ENCODE measurements around the gene MTREX.

The MTREX gene

DNA sequence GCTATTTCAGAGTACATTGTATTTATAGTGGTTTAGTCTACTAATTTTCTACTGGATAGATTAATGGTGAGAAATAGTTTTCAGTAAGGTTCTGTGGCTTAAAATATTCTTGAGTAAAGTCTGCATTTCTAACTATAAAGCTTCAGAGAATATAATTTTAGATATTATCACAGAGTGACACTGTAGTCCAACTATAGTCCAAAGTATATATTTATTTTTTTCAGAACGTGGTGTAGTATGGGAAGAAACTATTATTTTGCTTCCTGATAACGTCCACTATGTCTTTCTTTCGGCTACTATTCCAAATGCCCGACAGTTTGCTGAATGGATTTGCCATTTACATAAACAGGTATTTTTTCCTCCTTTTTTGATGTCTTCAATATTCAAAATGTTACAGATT, 35.3 kb downstream of the MTREX start:
- Histone ChIP-seq H3K27me3 (ENCODE audit: control insufficient read depth in 5 of 5, insufficient read depth in 4 of 5, low read length in 5 of 5) (no peaks in the 10 kb centered on the region), H3K4me1 (ENCODE audit: control insufficient read depth in 5 of 5, insufficient read depth in 5 of 5, low read length in 5 of 5) (peaks cover 0 to 5% (median 0%) of the 10 kb centered on the region in 5 donors), H3K9ac (ENCODE audit: low read length in 5 of 5) (no peak overlapping the region), H3K4me3 (ENCODE audit: low read depth in 1 of 5, low read length in 5 of 5) (no peak overlapping the region), H3K9me3 (ENCODE audit: control insufficient read depth in 5 of 5, low read length in 5 of 5) (no peaks in the 10 kb centered on the region), H3K27ac (ENCODE audit: low read depth, low read length) (no peak overlapping the region), H3K36me3 (ENCODE audit: control insufficient read depth in 5 of 5, insufficient read depth in 5 of 5, low read length in 5 of 5) (peaks cover 21 to 42% (median 36%) of the 10 kb centered on the region in 5 donors)

- H3K9ac ChIP-seq (ENCODE audit: low read length in 5 of 5) = no peak overlapping the region
- peaks cover 0 to 5% (median 0%) of the 10 kb centered on the region in 5 donors for H3K4me1 ChIP-seq (ENCODE audit: control insufficient read depth in 5 of 5, insufficient read depth in 5 of 5, low read length in 5 of 5)
- no peaks in the 10 kb centered on the region for H3K9me3 ChIP-seq (ENCODE audit: control insufficient read depth in 5 of 5, low read length in 5 of 5)
- H3K27me3 ChIP-seq (ENCODE audit: control insufficient read depth in 5 of 5, insufficient read depth in 4 of 5, low read length in 5 of 5) = no peaks in the 10 kb centered on the region
- no peak overlapping the region for H3K27ac ChIP-seq (ENCODE audit: low read depth, low read length)
- no peak overlapping the region for H3K4me3 ChIP-seq (ENCODE audit: low read depth in 1 of 5, low read length in 5 of 5)
- H3K36me3 ChIP-seq (ENCODE audit: control insufficient read depth in 5 of 5, insufficient read depth in 5 of 5, low read length in 5 of 5) = peaks cover 24 to 44% (median 41%) of the 10 kb centered on the region in 5 donors
These were observed 35.8 kb downstream of the MTREX start for GRCh38 chr5:55343609-55344008.

DNA sequence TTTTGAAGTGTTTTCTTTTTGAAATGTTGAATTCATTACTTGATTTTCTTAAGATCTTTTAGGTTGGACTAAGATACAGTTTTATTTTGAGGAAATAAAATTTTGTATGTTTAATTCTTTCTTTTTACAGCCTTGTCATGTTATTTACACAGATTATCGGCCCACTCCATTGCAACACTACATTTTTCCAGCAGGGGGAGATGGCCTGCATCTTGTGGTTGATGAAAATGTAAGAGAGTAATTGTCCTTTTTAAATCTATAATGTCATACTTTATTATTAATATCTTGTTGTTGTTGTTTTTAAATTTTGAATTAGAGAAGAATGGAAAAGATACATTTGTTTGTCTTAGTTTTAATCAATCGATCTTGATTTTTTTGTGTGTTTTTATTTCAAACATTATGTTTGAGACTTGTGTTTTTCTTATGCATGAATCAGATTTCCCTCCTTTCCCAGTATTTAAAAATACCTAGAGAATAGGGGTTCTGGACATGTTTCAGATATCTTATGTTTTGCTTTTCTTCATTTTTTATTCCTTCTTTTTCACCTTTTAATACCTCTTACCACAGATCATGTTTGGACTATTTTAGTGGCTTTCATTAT, 36.7 kb downstream of the MTREX start:
- H3K27ac ChIP-seq (ENCODE audit: low read depth, low read length) = no peak overlapping the region
- no peak overlapping the region for H3K4me3 ChIP-seq (ENCODE audit: low read depth in 1 of 5, low read length in 5 of 5)
- H3K9me3 ChIP-seq (ENCODE audit: control insufficient read depth in 5 of 5, low read length in 5 of 5) = no peaks in the 10 kb centered on the region
- H3K9ac ChIP-seq (ENCODE audit: low read length in 5 of 5) = no peak overlapping the region
- peaks cover 0 to 5% (median 0%) of the 10 kb centered on the region in 5 donors for H3K4me1 ChIP-seq (ENCODE audit: control insufficient read depth in 5 of 5, insufficient read depth in 5 of 5, low read length in 5 of 5)
- H3K36me3 ChIP-seq (ENCODE audit: control insufficient read depth in 5 of 5, insufficient read depth in 5 of 5, low read length in 5 of 5) = peaks cover 26 to 50% (median 47%) of the 10 kb centered on the region in 5 donors
- H3K27me3 ChIP-seq (ENCODE audit: control insufficient read depth in 5 of 5, insufficient read depth in 4 of 5, low read length in 5 of 5) = no peaks in the 10 kb centered on the region

DNA sequence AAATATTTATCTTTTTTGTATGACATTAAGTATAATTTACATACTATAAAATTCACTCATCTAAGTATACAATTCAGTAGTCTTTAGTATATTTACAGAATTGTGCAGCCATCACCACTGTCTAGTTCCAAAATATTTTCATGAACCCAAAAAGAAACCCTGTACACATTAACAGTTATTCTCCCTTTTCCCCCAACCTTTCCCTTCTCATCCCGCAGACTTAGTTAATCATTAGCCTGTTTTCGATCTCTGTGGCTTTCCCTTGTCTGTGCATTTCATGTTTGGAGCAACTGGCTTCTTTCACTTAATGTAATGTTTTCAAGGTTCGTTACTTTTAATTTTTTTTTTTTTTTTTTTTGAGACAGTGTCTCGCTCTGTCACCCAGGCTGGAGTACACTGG, 37.5 kb downstream of the MTREX start:
- H3K36me3 ChIP-seq (ENCODE audit: control insufficient read depth in 5 of 5, insufficient read depth in 5 of 5, low read length in 5 of 5) = peaks cover 34 to 56% (median 54%) of the 10 kb centered on the region in 5 donors
- H3K4me1 ChIP-seq (ENCODE audit: control insufficient read depth in 5 of 5, insufficient read depth in 5 of 5, low read length in 5 of 5) = peaks cover 0 to 5% (median 0%) of the 10 kb centered on the region in 5 donors
- H3K27ac ChIP-seq (ENCODE audit: low read depth, low read length) = no peak overlapping the region
- H3K4me3 ChIP-seq (ENCODE audit: low read depth in 1 of 5, low read length in 5 of 5) = no peak overlapping the region
- no peak overlapping the region for H3K9ac ChIP-seq (ENCODE audit: low read length in 5 of 5)
- H3K27me3 ChIP-seq (ENCODE audit: control insufficient read depth in 5 of 5, insufficient read depth in 4 of 5, low read length in 5 of 5) = no peaks in the 10 kb centered on the region
- H3K9me3 ChIP-seq (ENCODE audit: control insufficient read depth in 5 of 5, low read length in 5 of 5) = no peaks in the 10 kb centered on the region

DNA sequence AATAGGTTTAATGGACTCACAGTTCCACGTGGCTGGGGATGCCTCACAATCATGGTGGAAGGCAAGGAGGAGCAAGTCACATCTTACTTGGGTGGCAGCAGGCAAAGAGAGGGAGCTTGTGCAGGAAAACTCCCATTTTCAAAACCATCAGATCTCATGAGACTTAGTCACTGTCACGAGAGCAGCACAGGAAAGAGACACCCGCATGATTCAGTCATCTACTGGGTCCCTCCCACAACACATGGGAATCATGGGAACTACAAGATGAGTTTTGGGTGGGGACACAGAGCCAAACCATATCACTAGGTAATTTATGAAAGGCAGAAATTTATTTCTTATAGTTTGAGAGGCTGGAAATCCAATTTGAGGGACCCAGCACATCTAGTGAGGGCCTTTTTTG, 40.0 kb downstream of the MTREX start:
- no peak overlapping the region for H3K9ac ChIP-seq (ENCODE audit: low read length in 5 of 5)
- H3K4me1 ChIP-seq (ENCODE audit: control insufficient read depth in 5 of 5, insufficient read depth in 5 of 5, low read length in 5 of 5) = no peaks in the 10 kb centered on the region
- no peak overlapping the region for H3K27ac ChIP-seq (ENCODE audit: low read depth, low read length)
- H3K36me3 ChIP-seq (ENCODE audit: control insufficient read depth in 5 of 5, insufficient read depth in 5 of 5, low read length in 5 of 5) = peaks cover 35 to 67% (median 53%) of the 10 kb centered on the region in 5 donors
- no peak overlapping the region for H3K4me3 ChIP-seq (ENCODE audit: low read depth in 1 of 5, low read length in 5 of 5)
- no peaks in the 10 kb centered on the region for H3K9me3 ChIP-seq (ENCODE audit: control insufficient read depth in 5 of 5, low read length in 5 of 5)
- H3K27me3 ChIP-seq (ENCODE audit: control insufficient read depth in 5 of 5, insufficient read depth in 4 of 5, low read length in 5 of 5) = no peaks in the 10 kb centered on the region

GRCh38 chr5:55350754-55351153, 43.0 kb downstream of the MTREX start:
- H3K9ac ChIP-seq (ENCODE audit: low read length in 5 of 5) = no peak overlapping the region
- no peaks in the 10 kb centered on the region for H3K9me3 ChIP-seq (ENCODE audit: control insufficient read depth in 5 of 5, low read length in 5 of 5)
- H3K27ac ChIP-seq (ENCODE audit: low read depth, low read length) = no peak overlapping the region
- H3K27me3 ChIP-seq (ENCODE audit: control insufficient read depth in 5 of 5, insufficient read depth in 4 of 5, low read length in 5 of 5) = no peaks in the 10 kb centered on the region
- H3K4me1 ChIP-seq (ENCODE audit: control insufficient read depth in 5 of 5, insufficient read depth in 5 of 5, low read length in 5 of 5) = no peaks in the 10 kb centered on the region
- H3K4me3 ChIP-seq (ENCODE audit: low read depth in 1 of 5, low read length in 5 of 5) = no peak overlapping the region
- peaks cover 52 to 83% (median 62%) of the 10 kb centered on the region in 5 donors for H3K36me3 ChIP-seq (ENCODE audit: control insufficient read depth in 5 of 5, insufficient read depth in 5 of 5, low read length in 5 of 5)

GRCh38 chr5:55356896-55357295, 49.1 kb downstream of the MTREX start:
- H3K4me3 ChIP-seq (ENCODE audit: low read depth in 1 of 5, low read length in 5 of 5) = no peak overlapping the region
- H3K9ac ChIP-seq (ENCODE audit: low read length in 5 of 5) = no peak overlapping the region
- peaks cover 34 to 75% (median 60%) of the 10 kb centered on the region in 5 donors for H3K36me3 ChIP-seq (ENCODE audit: control insufficient read depth in 5 of 5, insufficient read depth in 5 of 5, low read length in 5 of 5)
- H3K27ac ChIP-seq (ENCODE audit: low read depth, low read length) = no peak overlapping the region
- H3K9me3 ChIP-seq (ENCODE audit: control insufficient read depth in 5 of 5, low read length in 5 of 5) = no peaks in the 10 kb centered on the region
- no peaks in the 10 kb centered on the region for H3K4me1 ChIP-seq (ENCODE audit: control insufficient read depth in 5 of 5, insufficient read depth in 5 of 5, low read length in 5 of 5)
- H3K27me3 ChIP-seq (ENCODE audit: control insufficient read depth in 5 of 5, insufficient read depth in 4 of 5, low read length in 5 of 5) = no peaks in the 10 kb centered on the region

GRCh38 chr5:55360190-55360589, 52.4 kb downstream of the MTREX start:
- no peak overlapping the region for H3K9ac ChIP-seq (ENCODE audit: low read length in 5 of 5)
- H3K27ac ChIP-seq (ENCODE audit: low read depth, low read length) = no peak overlapping the region
- no peaks in the 10 kb centered on the region for H3K27me3 ChIP-seq (ENCODE audit: control insufficient read depth in 5 of 5, insufficient read depth in 4 of 5, low read length in 5 of 5)
- H3K4me3 ChIP-seq (ENCODE audit: low read depth in 1 of 5, low read length in 5 of 5) = no peak overlapping the region
- H3K36me3 ChIP-seq (ENCODE audit: control insufficient read depth in 5 of 5, insufficient read depth in 5 of 5, low read length in 5 of 5) = peaks cover 26 to 47% (median 40%) of the 10 kb centered on the region in 5 donors
- no peaks in the 10 kb centered on the region for H3K9me3 ChIP-seq (ENCODE audit: control insufficient read depth in 5 of 5, low read length in 5 of 5)
- H3K4me1 ChIP-seq (ENCODE audit: control insufficient read depth in 5 of 5, insufficient read depth in 5 of 5, low read length in 5 of 5) = no peaks in the 10 kb centered on the region

- peaks cover 18 to 32% (median 27%) of the 10 kb centered on the region in 5 donors for H3K36me3 ChIP-seq (ENCODE audit: control insufficient read depth in 5 of 5, insufficient read depth in 5 of 5, low read length in 5 of 5)
- no peak overlapping the region for H3K4me3 ChIP-seq (ENCODE audit: low read depth in 1 of 5, low read length in 5 of 5)
- no peak overlapping the region for H3K27ac ChIP-seq (ENCODE audit: low read depth, low read length)
- no peaks in the 10 kb centered on the region for H3K9me3 ChIP-seq (ENCODE audit: control insufficient read depth in 5 of 5, low read length in 5 of 5)
- no peak overlapping the region for H3K9ac ChIP-seq (ENCODE audit: low read length in 5 of 5)
- H3K4me1 ChIP-seq (ENCODE audit: control insufficient read depth in 5 of 5, insufficient read depth in 5 of 5, low read length in 5 of 5) = peaks cover 0 to 6% (median 0%) of the 10 kb centered on the region in 5 donors
- H3K27me3 ChIP-seq (ENCODE audit: control insufficient read depth in 5 of 5, insufficient read depth in 4 of 5, low read length in 5 of 5) = no peaks in the 10 kb centered on the region
These were observed 56.1 kb downstream of the MTREX start for GRCh38 chr5:55363856-55364255.

DNA sequence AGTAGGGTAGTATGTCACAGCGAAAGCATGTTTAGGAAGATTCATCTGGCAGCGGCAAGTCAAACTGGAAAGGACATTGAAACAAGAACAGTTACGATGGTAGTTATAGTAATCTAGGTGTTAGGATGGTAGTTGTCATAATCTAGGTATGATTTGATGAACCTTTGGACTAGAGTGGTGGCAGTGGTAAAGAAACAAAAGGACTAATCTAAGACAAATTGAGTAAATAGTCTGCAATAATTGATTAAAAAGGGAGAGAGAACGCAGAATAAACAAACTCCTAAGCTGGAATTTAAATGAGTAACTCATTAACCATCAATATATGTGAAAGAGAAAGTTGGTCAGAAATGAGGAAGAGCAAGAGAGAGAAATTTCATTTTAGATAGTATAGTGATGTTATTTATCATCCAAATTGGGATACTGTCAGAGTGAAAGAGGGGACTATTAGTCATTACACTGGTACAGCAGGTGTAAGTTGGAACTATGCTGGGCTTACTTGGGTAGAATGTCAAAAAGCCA, 56.8 kb downstream of the MTREX start:
- no peaks in the 10 kb centered on the region for H3K9me3 ChIP-seq (ENCODE audit: control insufficient read depth in 5 of 5, low read length in 5 of 5)
- H3K9ac ChIP-seq (ENCODE audit: low read length in 5 of 5) = no peak overlapping the region
- H3K4me3 ChIP-seq (ENCODE audit: low read depth in 1 of 5, low read length in 5 of 5) = no peak overlapping the region
- H3K36me3 ChIP-seq (ENCODE audit: control insufficient read depth in 5 of 5, insufficient read depth in 5 of 5, low read length in 5 of 5) = peaks cover 15 to 32% (median 19%) of the 10 kb centered on the region in 5 donors
- no peak overlapping the region for H3K27ac ChIP-seq (ENCODE audit: low read depth, low read length)
- no peaks in the 10 kb centered on the region for H3K27me3 ChIP-seq (ENCODE audit: control insufficient read depth in 5 of 5, insufficient read depth in 4 of 5, low read length in 5 of 5)
- H3K4me1 ChIP-seq (ENCODE audit: control insufficient read depth in 5 of 5, insufficient read depth in 5 of 5, low read length in 5 of 5) = peaks cover 0 to 6% (median 0%) of the 10 kb centered on the region in 5 donors

All from subcutaneous abdominal adipose tissue (tissue), 5 donors.